Measurements from ENCODE around the gene ZNF837.
"Not testable (repeated sequence)": the region's sequence is repeated elsewhere in the genome, so short reads cannot be mapped to it uniquely, and the experiment has no call there.

Gene ZNF837

GRCh38 chr19:58396691-58397532 is 16.1 kb upstream of the ZNF837 start:
- no peak for DNase-seq (ENCODE audit: low read depth in 2 of 2)

DNA sequence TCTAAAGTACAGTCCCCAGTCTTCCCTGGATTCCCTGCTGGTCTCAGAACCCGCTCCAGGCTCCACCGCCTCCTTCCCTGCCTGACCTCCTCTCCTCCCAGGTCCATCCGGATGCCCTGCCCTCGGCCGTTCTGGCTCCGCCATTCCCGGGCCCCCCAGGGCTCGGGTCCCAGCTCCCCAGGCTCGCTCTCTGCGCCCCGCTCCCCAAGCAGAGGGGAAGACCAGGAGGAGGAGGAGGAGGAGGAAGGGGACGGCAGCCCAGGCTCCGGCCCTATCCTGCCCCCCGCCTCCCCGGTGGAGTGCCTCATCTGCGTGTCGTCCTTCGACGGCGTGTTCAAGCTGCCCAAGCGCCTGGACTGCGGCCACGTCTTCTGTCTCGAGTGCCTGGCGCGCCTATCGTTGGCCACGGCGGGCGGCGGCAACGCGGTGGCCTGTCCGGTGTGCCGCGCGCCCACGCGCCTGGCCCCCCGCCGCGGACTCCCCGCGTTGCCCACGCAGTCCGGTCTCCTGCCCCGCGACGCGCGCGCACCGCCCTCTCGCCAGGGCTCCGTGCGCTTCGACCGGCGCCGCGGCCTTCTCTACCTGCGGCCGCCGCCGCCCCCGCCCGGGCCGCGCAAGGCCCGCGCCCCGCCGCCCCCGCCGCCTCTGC is 15.3 kb upstream of the ZNF837 start:
- no peak for DNase-seq (ENCODE audit: low read depth in 2 of 2)

DNA sequence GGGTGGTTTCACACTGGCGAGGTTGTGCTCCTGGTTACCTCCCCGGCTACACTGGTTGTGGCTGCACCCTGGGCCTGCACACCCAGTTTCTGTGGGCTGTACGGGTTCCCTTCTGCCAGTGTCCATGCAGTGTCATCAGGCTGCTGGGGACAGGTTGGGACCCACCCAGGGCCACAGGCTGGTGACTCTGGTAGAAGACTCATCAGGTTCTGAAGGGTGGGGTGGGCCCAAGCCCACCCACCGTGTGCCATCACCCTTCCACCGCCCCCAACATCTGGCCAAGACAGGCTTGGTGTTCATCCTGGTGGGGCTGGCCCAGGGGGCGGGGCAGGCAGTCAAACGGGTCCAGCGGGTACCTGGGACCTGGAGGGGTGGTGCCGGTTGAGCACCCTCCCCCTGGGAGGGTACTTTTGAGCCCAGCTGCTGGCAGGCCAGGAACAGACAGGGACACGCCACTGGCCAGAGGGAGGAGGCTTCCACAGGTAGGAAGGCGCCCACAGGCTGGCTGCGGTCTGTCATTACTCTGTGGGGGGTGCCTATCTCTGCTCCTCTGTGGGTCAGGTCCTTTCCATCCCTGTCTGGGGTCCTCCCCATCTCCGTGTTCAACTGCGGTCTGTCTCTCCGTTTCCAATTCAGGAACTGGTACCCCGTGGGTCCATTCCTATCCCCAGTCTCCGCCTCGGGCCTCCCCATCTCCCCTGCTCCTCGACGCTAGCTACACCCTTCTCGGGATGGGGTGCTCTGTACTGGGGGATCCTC is 14.6 kb upstream of the ZNF837 start, which contains the start of gene RNF225:
RNF225 (plus strand) TSS at position 437 of the 759 bp plus-strand sequence. CDS start 434 bp downstream, outside the sequence.
- no peak for DNase-seq (ENCODE audit: low read depth in 2 of 2)

DNA sequence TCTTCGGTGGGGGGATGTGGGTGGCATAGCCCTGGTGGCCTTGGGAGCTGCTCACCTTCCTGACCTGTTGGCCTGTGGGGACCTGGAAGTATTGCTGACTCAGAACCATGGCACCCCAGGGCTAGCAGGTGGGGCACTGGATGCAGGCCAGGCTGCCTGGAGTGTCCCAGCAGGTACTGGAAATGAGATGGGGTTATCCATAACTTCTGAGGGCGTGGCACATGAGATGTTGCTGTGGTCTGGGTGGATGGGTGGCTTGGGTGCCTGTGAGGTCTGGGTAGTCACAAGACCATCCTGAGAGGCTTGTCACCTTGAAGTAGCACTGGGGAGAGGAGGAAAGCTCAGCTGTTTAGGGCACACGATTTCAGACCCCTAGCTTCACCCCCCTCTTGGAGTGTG is 14.0 kb upstream of the ZNF837 start:
- no peak for DNase-seq (ENCODE audit: low read depth in 2 of 2)

DNA sequence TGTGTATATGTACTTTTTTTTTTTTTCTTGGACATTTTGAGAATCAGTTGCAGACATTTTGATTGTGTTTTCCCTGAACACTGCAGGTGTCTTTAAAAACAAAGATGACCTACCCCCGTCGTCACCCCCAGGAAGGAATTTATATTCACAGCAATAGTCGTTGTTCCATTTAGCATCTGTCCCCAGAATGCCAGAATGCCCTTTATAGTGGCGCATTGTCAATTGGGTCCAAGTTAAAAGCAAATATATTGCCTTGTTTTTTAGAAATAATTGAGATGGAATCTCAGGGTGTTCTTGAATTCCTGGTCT is 12.8 kb upstream of the ZNF837 start:
- DNase-seq (ENCODE audit: low read depth in 2 of 2) = no peak

- no peak for DNase-seq (ENCODE audit: low read depth in 2 of 2)
Measured at GRCh38 chr19:58392945-58393724, 12.3 kb upstream of the ZNF837 start.

DNA sequence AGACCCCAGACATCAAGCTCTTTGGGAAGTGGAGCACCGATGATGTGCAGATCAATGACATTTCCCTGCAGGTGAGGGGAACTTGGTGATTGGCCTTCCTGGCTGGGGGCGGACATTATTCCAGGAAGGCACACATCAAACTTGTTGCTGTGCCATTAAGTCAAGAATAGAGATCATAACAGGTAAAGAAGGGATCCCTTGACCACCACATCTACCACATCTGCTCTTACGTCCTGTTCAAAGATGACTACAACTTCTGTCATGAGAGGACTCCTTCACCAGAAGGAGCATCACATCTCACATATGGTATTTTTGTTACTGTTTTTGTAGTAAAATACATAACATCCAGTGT is 7.3 kb upstream of the ZNF837 start:
- no peak for DNase-seq (ENCODE audit: low read depth in 2 of 2)

GRCh38 chr19:58387338-58388174 is 6.7 kb upstream of the ZNF837 start:
- DNase-seq (ENCODE audit: low read depth in 2 of 2) = no peak

DNA sequence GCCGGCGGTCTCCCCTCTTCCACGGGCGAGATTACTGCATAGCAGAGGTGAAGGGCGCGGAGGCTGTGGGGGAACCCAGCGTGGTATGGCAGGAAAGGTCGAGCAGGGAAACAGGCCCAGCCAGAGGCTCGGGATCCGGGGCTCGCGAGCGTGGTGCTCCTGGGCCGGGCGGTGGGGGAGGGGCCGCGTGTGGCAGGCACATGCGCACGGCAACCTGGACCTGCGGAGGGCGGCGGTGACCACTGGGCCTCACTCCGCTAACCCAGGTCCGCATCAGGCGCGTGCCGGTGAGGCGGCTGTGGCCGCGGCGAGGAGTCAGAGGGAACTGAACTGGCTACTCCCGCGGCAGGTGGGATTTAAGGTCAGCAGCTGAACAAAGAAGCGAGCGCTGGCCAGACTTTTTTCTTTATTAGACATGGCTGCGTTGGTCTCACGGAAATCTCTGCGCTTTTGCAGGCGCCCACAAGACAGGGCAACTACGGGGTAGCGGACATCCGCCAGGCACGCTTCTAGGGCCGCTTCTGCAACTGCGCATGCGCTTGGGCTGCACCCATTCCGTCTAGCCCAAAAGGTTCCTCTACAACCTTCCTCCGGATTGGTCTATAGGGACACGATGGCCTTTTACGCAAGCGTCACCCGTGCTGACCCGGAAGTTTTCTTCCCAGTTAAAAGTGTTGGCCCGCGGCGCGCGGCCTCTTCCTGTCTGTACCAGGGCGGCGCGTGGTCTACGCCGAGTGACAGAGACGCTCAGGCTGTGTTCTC is 5.9 kb upstream of the ZNF837 start, which contains the start of gene RPS5:
RPS5 (plus strand) TSS at position 694 of the 762 bp plus-strand sequence. CDS start 869 bp downstream, outside the sequence.
- peak; percentile 90 to 92 for DNase-seq (ENCODE audit: low read depth in 2 of 2)

DNA sequence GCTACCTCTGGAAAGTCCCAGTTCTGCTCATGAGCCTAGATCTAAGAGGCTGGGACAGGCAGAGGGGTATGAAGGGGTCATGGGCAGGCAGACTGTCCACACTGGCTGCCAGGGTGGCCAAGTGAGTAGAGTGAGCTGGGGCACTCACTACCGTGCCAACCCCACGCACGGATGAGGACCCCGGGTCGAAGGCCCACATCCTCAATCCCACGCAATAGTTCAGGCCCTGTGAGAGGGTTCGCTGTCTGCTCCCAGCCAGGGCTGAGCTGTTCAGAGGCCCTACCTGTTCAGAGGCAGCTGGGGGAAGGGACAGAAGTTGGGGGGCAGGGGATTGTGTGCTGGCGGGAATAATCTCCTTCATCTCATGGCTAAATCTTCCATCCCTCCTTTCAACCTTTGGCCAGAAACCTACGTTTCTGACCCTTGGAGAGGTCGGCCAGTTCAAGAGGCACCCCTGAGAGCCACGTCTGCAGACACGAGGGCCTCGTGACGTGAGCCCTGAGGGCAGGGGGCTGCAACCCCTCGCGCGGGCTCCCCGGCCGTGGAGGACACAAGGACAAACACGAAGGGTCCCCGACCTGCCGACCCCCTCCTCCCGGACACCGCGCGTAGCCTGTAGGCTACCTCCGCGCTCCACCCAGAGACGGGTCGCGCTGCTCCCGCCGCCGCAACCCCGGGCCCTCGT is 5.2 kb upstream of the ZNF837 start:
- no peak for DNase-seq (ENCODE audit: low read depth in 2 of 2)

- DNase-seq (ENCODE audit: low read depth in 2 of 2) = no peak
Measured at GRCh38 chr19:58385313-58385890, 4.6 kb upstream of the ZNF837 start.

DNA sequence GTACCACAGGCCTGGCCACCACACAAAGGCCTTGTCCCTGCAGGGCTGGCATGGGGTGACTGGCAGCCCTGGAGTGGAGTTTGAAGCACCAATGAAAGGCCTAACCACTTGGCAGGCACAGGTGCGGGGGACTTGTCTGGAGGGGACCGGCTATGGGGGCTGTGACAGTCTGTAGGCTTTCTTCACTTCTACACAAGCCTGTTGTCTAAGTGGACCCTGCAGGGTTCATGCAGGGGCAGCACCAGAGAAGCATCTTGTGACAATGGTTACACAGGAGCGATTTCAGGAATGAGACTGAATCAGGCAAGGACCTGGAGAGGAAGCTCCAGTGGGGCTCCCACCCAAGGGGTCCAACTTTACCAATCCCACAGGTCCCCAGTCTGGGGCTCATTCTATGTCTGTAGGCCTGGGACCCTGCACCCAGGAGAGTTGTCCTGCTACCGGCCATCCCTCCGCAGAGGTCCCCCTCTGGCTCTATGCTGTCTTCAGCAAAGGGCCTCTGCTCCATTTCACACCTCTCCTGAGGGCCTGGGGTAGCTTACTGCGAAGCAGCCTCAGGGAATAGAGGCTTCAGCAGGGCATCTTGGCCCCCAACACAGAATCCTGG is 2.3 kb upstream of the ZNF837 start:
- DNase-seq (ENCODE audit: low read depth in 2 of 2) = no peak

GRCh38 chr19:58381460-58382212 is 806 bp upstream of the ZNF837 start:
- DNase-seq (ENCODE audit: low read depth in 2 of 2) = no peak

DNA sequence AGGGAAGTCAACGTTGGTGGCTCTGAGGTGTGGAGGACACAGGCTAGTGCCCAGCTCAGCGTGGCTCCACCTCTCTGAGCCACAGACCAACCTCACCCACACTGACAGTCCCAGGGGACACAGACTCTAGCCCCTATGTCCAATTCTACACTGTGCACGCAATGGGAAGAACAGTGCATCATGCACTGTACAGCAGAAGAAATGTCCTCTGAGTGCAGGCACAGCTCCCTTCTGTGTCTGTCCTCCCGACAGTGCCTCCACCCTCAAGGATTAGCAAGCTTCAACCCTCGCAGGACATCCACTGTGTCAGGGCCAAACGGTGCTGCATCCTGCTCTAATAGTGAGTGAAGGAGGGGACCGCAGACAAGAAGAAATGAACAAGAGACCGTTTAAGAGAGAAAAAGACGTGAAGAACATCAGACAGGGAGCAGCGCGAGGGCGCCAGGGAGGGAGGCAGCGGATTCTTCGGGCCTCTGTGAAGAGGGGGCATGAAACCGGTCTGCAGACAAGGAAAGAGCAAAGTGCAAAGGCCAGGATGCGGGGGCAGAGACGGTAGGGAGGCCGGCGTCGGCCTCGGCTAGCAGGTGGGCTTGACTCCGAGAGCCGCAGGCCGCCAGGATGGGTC is 681 bp downstream of the ZNF837 start:
- DNase-seq (ENCODE audit: low read depth in 2 of 2) = no peak

- no peak for DNase-seq (ENCODE audit: low read depth in 2 of 2)
Measured at GRCh38 chr19:58379246-58379645, 1.6 kb downstream of the ZNF837 start.

DNA sequence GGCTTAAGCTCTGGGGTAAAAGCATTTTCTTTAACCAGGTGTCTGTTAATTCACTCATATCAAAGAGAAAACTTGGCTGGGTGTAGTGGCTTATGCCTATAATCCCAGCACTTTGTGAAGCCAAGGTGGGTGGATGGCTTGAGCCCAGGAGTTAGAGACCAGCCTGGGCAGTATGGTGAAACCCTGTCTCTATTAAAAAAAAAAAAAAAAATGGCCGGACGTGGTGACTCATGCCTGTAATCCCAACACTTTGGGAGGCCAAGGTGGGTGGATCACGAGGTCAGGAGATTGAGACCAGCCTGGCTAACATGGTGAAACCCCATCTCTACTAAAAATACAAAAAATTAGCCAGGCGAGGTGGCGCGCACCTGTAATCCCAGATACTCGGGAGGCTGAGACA is 4.1 kb downstream of the ZNF837 start:
- not testable (repeated sequence) for DNase-seq (ENCODE audit: low read depth in 2 of 2)

GRCh38 chr19:58374200-58374599 is 6.6 kb downstream of the ZNF837 start:
- DNase-seq (ENCODE audit: low read depth in 2 of 2) = no peak

All from stimulated activated CD4-positive, alpha-beta T cell treated with anti-CD3 and anti-CD28 coated beads, Interleukin-1b, Interleukin-23, amount 100 ng/mL, for 1 hour (primary cell).